Measurements from ENCODE around the gene EIF5AL1. TPM values are rescaled to one million over a fixed set of nuclear protein-coding genes. Genes with fewer than 3 reads are reported as not detected.

Gene EIF5AL1
- total RNA-seq = 0.09 and 0.32 TPM in 2 replicates

GRCh38 chr10:79511891-79512583, at the start of gene EIF5AL1:
Gene EIF5AL1, plus strand, starts transcription at chr10:79512533. Its CDS starts 117 bp downstream, at chr10:79512650.

DNA sequence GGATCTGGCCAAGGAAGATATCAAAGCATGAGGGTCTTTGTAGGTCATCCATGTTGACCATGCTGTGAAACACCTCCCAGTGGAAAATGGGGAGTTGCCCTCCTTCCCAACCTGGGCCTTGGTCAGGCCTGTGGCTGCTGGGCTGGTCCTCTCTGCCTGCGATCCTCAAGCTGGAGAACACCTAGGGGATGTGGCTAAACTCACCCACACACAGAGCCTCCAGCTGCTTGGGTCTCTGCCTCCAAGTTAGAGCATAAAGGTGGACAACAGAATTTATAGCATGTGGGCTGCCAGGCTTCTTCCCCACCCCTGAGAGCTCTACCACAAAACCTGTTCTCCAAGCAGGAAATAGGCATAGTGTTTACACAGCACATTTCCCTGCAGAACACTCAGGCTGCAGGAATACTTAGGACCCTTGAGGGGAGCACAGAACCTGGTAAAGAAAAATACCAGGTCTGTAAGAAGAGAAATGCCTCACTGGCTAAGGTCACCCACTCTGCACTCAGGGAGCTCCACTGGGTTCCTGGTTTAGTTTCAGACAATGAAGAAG, 47.9 kb downstream of the EIF5AL1 start, which contains the start of gene SFTPA2:
TSS of gene SFTPA2 (minus strand) at position 248 of the 550 bp plus-strand sequence. CDS start 924 bp downstream, outside the sequence.

Other genes with a start within 250 kb of the EIF5AL1 start
- 15.6 and 17.2 TPM in 2 replicates for gene PPIF, start 165.1 kb upstream of the EIF5AL1 start, total RNA-seq
- 29.6 and 35.1 TPM in 2 replicates for gene ZCCHC24, start 66.9 kb upstream of the EIF5AL1 start, total RNA-seq
- not detected in 2 replicates for gene SFTPA2, start 47.9 kb downstream of the EIF5AL1 start, total RNA-seq
- not detected in 2 replicates for gene SFTPA1, start 98.4 kb downstream of the EIF5AL1 start, total RNA-seq
- gene NUTM2B, start 190.7 kb downstream of the EIF5AL1 start, total RNA-seq = 0.16 and 0.52 TPM in 2 replicates

Data from bronchial smooth muscle cell (primary cell).